GM12801 (cell line): ENCODE data around the gene SHOX.

Experiments
- CTCF ChIP-seq: IDR thresholded peaks from one replicate; pipeline ENCODE4 v1.5.1; 2011; ENCODE audit warnings: control low read depth; ENCODE audit not compliant: insufficient read length; ENCODE audit errors: extremely low read depth

The SHOX gene

GRCh38 chrX:599837-600715 lies 30.5 kb upstream of the SHOX start:
- TF ChIP-seq CTCF = no peak

GRCh38 chrX:614136-614535 lies 16.5 kb upstream of the SHOX start:
- TF ChIP-seq CTCF = no peak

- TF ChIP-seq CTCF = no peak
These were observed 13.2 kb upstream of the SHOX start for GRCh38 chrX:617401-617800.

- no peak for TF ChIP-seq CTCF
These were observed 12.7 kb upstream of the SHOX start for GRCh38 chrX:617891-618290.

GRCh38 chrX:618761-619450 lies 11.7 kb upstream of the SHOX start:
- TF ChIP-seq CTCF = no peak

GRCh38 chrX:619451-619811 lies 11.2 kb upstream of the SHOX start:
- no peak for TF ChIP-seq CTCF

GRCh38 chrX:619812-620531 lies 10.6 kb upstream of the SHOX start:
- no peak for TF ChIP-seq CTCF
